Measurements from ENCODE around the gene KRAS.

Gene KRAS

DNA sequence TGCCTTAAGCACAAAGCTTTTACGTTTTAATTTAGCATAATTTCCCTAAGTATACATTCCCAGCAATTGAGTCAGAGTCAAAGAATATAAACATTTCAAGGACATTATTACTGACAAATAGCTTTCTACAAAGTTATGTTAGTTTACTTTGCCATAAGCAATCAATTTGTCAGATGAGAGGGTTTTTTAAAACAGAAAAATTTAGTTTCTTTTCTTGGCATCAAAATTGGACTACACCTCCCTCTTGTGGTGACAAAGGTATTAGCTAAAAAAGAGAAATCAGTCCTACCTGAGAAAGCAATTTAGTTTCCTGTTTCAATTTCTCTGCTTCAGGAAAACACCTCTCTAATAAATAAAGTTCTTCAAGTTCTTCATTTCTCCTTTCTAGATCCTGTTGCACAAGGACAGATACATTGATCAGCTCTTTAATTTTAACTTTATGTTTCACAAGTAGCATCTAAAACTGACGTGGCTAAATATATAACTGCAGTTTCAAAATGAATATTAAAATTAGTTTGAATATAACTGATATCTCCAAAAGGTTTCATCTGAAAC is 95.6 kb downstream of the KRAS start:
- H3K4me3 ChIP-seq (ENCODE audit: low read length): no peak overlapping the region
- H3K27me3 ChIP-seq (ENCODE audit: insufficient read depth, low read length): no peaks in the 10 kb centered on the region
- H3K36me3 ChIP-seq (ENCODE audit: insufficient read depth, low read length): no peaks in the 10 kb centered on the region
- no peak overlapping the region for H3K9ac ChIP-seq (ENCODE audit: low read depth, low read length)
- H3K27ac ChIP-seq (ENCODE audit: low read depth, low read length): no peak overlapping the region
- H3K9me3 ChIP-seq (ENCODE audit: insufficient read depth, low read depth, low read length): no peaks in the 10 kb centered on the region
- 72% methylated on average over 2 of the region's 2 CpGs for WGBS
- H3K4me1 ChIP-seq (ENCODE audit: insufficient read depth, low read length): peaks cover 14% of the 10 kb centered on the region; the same call in 1 of the 2 replicates

Measured in HUES64 (cell line).